Activated T-cell treated with anti-CD3 and anti-CD28 coated beads, Interleukin-2, amount 50 U/mL, for 4 hours (primary cell): ENCODE results near the gene ANKRD31. TPM values are rescaled to one million over a fixed set of nuclear protein-coding genes. Genes with fewer than 3 reads are reported as not detected.
"Not testable (repeated sequence)": the region's sequence is repeated elsewhere in the genome, so short reads cannot be mapped to it uniquely, and the experiment has no call there.

ENCODE experiments used
- ATAC-seq, 2 donors: fragments of 200-7000 bp; cut with Tn5 transposase; one replicate each; pipeline ENCODE4 v1.10.0; 2021
- DNase-seq: peaks from one replicate; pipeline ENCODE4 v3.0.0-alpha.2; 2020
- H3K27me3 Mint-ChIP-seq: one replicate; pipeline ENCODE4 v1.8.0; 2021; ENCODE audit warnings: low read depth, mixed read lengths
- H3K36me3 Mint-ChIP-seq: one replicate; pipeline ENCODE4 v1.8.0; 2022; ENCODE audit warnings: mixed read lengths; ENCODE audit not compliant: insufficient read depth
- H3K4me1 Mint-ChIP-seq: one replicate; pipeline ENCODE4 v1.8.0; 2021; ENCODE audit warnings: low read depth, mixed read lengths
- H3K4me3 Mint-ChIP-seq: one replicate; pipeline ENCODE4 v1.8.0; 2021; ENCODE audit warnings: mild to moderate bottlenecking, moderate library complexity, mixed read lengths
- H3K9me3 Mint-ChIP-seq: one replicate; pipeline ENCODE4 v1.8.0; 2021; ENCODE audit warnings: mixed read lengths
- total RNA-seq, 3 donors: library from RNA; stranded (reverse); gene quantifications; one replicate each; pipeline ENCODE4 v1.2.1, GENCODE V29; 2021

ANKRD31 gene
- total RNA-seq, 3 donors from 2014 or later = 0.37 to 0.56 (median 0.41) TPM

- no peaks in the 10 kb centered on the region for H3K9me3 Mint-ChIP-seq
- DNase-seq (no peak), ATAC-seq (no peak)
- H3K27me3 Mint-ChIP-seq = no peaks in the 10 kb centered on the region
- no peak overlapping the region for H3K4me3 Mint-ChIP-seq
- H3K36me3 Mint-ChIP-seq = no peaks in the 10 kb centered on the region
- peaks cover 13% of the 10 kb centered on the region for H3K4me1 Mint-ChIP-seq
Observed at GRCh38 chr5:75088648-75089047, 148.0 kb downstream of the ANKRD31 start.

DNA sequence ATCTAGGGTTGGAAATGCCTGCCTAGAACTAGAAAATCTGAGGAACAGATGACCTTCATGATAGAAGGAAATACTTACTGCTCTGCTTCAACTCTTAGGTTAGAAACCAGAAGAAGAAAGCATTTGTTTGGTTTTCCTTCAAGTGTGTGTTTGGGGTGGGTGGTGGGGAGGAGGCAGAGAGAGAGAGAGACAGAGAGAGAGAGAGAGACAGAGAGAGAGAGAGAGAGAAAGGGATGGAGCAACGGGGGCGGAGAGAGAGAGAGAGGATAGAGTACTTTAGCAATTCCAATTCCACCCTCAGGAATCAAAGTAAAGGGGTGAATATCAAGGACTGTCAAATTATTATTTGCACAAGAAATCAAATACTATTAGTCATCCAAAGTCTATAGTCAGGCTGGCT, 155.2 kb downstream of the ANKRD31 start:
- no peak overlapping the region for H3K4me3 Mint-ChIP-seq
- peaks cover 9% of the 10 kb centered on the region for H3K4me1 Mint-ChIP-seq
- ATAC-seq = no peak
- H3K9me3 Mint-ChIP-seq = no peaks in the 10 kb centered on the region
- no peaks in the 10 kb centered on the region for H3K36me3 Mint-ChIP-seq
- DNase-seq = no peak
- H3K27me3 Mint-ChIP-seq = no peaks in the 10 kb centered on the region

- H3K9me3 Mint-ChIP-seq, DNase-seq, H3K27me3 Mint-ChIP-seq, ATAC-seq, H3K4me3 Mint-ChIP-seq, H3K36me3 Mint-ChIP-seq: not testable (repeated sequence)
- H3K4me1 Mint-ChIP-seq = peaks cover 15% of the 10 kb centered on the region
Observed at GRCh38 chr5:75079346-75079745, 157.3 kb downstream of the ANKRD31 start.

- ATAC-seq (no peak), DNase-seq (no peak)
- peaks cover 15% of the 10 kb centered on the region for H3K4me1 Mint-ChIP-seq
- H3K9me3 Mint-ChIP-seq = no peaks in the 10 kb centered on the region
- H3K36me3 Mint-ChIP-seq = no peaks in the 10 kb centered on the region
- H3K4me3 Mint-ChIP-seq = no peak overlapping the region
- H3K27me3 Mint-ChIP-seq = no peaks in the 10 kb centered on the region
Observed at GRCh38 chr5:75078027-75078426, 158.7 kb downstream of the ANKRD31 start.

DNA sequence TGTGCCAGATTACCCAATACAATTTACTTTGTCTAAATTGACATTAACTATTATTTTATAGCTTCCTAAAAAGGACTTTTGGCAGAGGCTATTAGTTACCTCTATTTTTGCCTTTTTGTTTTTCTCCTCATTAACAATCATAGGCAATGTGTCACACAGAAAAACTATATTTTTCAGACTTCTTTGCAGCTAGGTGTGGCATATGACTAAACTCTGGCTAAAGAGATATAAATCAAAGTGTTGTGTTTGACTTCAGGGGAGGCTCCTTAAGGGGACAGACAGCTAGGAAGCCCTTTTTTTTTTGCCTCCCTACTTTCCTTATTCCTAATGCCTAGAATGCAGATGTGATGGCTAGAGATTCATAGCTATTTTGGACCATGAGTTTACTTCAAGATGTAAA, 164.6 kb downstream of the ANKRD31 start:
- Mint-ChIP-seq H3K9me3 (no peaks in the 10 kb centered on the region), H3K4me1 (peaks cover 6% of the 10 kb centered on the region), H3K27me3 (no peaks in the 10 kb centered on the region), H3K36me3 (no peaks in the 10 kb centered on the region), H3K4me3 (no peak overlapping the region)
- ATAC-seq = no peak
- no peak for DNase-seq

- Mint-ChIP-seq H3K36me3 (no peaks in the 10 kb centered on the region), H3K9me3 (no peaks in the 10 kb centered on the region), H3K27me3 (no peaks in the 10 kb centered on the region), H3K4me3 (no peak overlapping the region), H3K4me1 (peaks cover 11% of the 10 kb centered on the region)
- ATAC-seq = no peak
- DNase-seq = no peak
Observed at GRCh38 chr5:75071100-75071499, 165.6 kb downstream of the ANKRD31 start.

DNA sequence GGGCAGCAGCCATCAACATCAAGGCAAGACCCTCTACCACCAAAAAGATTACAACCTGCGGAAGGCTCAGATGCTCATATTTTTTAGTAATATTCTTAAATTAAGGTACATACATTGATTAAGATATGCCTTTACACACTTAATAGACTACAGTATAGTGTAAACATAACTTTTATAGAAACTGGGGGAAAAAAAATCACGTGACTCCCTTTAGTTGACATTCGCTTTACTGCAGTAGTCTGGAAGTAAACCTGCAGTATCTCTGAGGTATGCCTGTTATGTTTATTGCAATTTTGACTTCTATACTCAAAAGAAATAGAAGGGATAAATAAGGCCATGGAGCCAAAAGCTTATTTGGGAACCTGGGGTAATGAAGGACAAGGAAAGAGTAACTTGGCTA, 169.2 kb downstream of the ANKRD31 start:
- no peak overlapping the region for H3K4me3 Mint-ChIP-seq
- no peak for DNase-seq

GRCh38 chr5:75062925-75063531, 173.7 kb downstream of the ANKRD31 start:
- H3K4me3 Mint-ChIP-seq = no peak overlapping the region
- H3K27me3 Mint-ChIP-seq = no peaks in the 10 kb centered on the region
- peaks cover 57% of the 10 kb centered on the region for H3K4me1 Mint-ChIP-seq
- no peaks in the 10 kb centered on the region for H3K9me3 Mint-ChIP-seq
- DNase-seq (no peak), ATAC-seq (peak in 1 of 2 donors; percentile 35)
- no peaks in the 10 kb centered on the region for H3K36me3 Mint-ChIP-seq

More for the DNA sequence above, 169.2 kb downstream of the ANKRD31 start:
- no peaks in the 10 kb centered on the region for H3K36me3 Mint-ChIP-seq
- peaks cover 20% of the 10 kb centered on the region for H3K4me1 Mint-ChIP-seq
- no peaks in the 10 kb centered on the region for H3K9me3 Mint-ChIP-seq
- ATAC-seq = no peak
- H3K27me3 Mint-ChIP-seq = no peaks in the 10 kb centered on the region

- H3K36me3 Mint-ChIP-seq = no peaks in the 10 kb centered on the region
- no peaks in the 10 kb centered on the region for H3K9me3 Mint-ChIP-seq
- H3K4me3 Mint-ChIP-seq = peak overlapping the region; percentile 19
- no peaks in the 10 kb centered on the region for H3K27me3 Mint-ChIP-seq
- H3K4me1 Mint-ChIP-seq = peaks cover 75% of the 10 kb centered on the region
- DNase-seq (peak; percentile 33), ATAC-seq (peak; percentile 75 to 78)
Observed at GRCh38 chr5:75059912-75060545, 176.6 kb downstream of the ANKRD31 start.

GRCh38 chr5:75058986-75059535, 177.6 kb downstream of the ANKRD31 start:
- H3K27me3 Mint-ChIP-seq = peaks cover 6% of the 10 kb centered on the region
- peak overlapping the region; percentile 1 for H3K4me3 Mint-ChIP-seq
- peaks cover 85% of the 10 kb centered on the region for H3K4me1 Mint-ChIP-seq
- no peaks in the 10 kb centered on the region for H3K36me3 Mint-ChIP-seq
- ATAC-seq (peak; percentile 11 to 20), DNase-seq (no peak)
- H3K9me3 Mint-ChIP-seq = no peaks in the 10 kb centered on the region

- H3K4me3 Mint-ChIP-seq = peak overlapping the region; percentile 0
- ATAC-seq (peak in 1 of 2 donors; percentile 11), DNase-seq (no peak)
- H3K27me3 Mint-ChIP-seq = peaks cover 6% of the 10 kb centered on the region
- H3K36me3 Mint-ChIP-seq = no peaks in the 10 kb centered on the region
- no peaks in the 10 kb centered on the region for H3K9me3 Mint-ChIP-seq
- peaks cover 79% of the 10 kb centered on the region for H3K4me1 Mint-ChIP-seq
Observed at GRCh38 chr5:75057561-75057960, 179.1 kb downstream of the ANKRD31 start.

DNA sequence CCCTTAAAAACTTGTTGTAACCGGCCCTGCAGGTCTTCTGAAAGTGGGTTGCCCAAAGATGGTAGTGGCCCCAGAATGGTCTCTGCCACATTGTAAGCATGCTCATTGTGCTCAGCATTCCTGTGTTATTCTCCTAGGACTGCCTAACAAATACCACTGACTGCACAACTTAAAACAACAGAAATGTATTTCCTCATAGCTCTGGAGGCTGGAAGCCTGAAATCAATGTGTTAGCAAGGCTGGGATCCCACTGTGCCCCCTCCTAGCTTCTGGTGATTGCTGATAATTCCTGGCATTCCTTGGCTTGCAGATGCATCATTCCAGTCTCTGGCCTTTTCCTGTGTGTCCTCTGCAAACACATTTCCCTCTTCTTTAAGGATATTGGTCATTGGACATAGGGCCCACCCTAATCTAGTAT, 180.9 kb downstream of the ANKRD31 start:
- Mint-ChIP-seq H3K4me1 (peaks cover 84% of the 10 kb centered on the region), H3K9me3 (no peaks in the 10 kb centered on the region), H3K36me3 (no peaks in the 10 kb centered on the region), H3K4me3 (no peak overlapping the region), H3K27me3 (peaks cover 6% of the 10 kb centered on the region)
- DNase-seq = no peak
- ATAC-seq = no peak

DNA sequence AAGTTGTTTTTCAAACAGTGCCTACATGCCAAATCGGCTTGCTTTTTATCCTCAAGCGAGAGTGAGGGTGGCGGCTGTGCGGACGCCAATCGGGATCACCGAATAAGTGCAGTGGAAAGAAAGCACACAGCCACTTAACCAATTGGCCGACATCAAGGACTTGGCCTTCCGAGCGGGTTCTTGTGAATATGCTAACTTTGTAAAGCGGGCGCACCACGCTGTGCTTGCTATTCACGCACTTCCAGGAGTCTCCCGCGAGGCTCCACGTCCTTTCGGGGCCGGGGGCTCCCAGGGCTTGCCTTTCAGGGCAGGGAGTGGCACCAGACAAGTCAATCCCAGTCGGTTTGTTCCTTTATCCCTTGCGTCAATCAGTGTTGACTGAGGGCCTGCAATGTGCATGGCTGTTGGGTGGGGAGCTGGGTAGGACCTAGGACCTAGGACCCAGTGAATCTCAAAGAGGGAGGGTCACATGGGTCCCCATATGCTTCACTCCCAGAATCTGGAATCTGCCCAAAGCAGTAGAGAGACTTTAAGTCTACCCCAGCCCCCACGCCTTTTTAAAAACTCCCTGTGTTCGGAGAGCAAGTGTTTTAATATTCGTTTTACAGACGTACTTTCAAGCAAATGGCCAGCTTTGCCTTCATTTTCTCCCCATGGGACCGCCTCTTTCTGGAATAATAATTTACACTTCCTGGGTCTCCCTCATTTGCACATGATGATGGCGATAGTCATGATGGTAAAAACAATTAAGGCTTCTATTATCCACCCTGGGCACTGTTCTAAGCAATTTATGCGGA, 182.3 kb downstream of the ANKRD31 start:
- H3K4me1 Mint-ChIP-seq = peaks cover 84% of the 10 kb centered on the region
- peak in 1 of 2 donors; percentile 1 for ATAC-seq
- no peak for DNase-seq
- no peaks in the 10 kb centered on the region for H3K9me3 Mint-ChIP-seq
- H3K36me3 Mint-ChIP-seq = no peaks in the 10 kb centered on the region
- peaks cover 6% of the 10 kb centered on the region for H3K27me3 Mint-ChIP-seq
- H3K4me3 Mint-ChIP-seq = peak overlapping the region; percentile 87

DNA sequence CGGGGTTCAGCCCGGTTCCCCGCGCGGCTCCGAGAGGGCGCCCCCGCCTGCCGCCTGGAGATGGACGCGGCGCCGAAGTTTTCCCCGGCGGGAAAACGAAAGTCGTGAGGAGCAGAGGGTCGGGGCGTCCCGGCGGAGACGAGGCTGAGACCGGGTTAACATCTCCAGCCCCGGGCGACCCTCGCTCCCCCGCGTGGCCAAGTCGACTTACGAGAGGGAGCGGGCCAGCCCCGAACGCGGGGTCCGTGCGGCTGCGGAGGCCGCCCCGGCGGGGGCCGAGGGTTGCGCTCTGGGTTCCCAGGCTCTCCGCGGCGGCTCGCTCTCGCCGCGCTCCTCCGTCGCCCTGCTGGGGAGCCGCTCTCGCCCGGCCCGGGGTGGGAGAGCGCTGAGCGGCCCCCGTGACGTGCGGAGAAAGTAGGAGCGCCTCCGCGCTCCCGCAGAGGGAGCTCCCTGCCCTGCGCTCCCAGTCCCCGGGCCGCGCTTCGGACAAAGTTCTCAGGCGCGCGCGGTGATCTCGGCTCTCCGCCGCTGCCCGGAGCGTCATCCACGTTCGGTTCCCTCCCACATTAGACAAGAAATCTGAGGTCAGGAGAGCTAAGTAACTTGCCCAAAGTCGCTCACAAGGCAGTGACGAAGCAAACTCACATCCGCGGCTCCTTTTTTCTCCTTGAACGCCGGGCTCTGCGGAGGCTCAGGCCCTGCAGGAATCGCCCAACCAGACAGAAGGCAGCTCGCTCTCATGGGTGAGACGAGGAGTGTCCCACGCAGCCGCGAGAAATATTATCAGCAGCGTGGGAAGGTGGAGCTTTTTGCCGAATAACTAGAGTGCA, 183.2 kb downstream of the ANKRD31 start:
- peaks cover 6% of the 10 kb centered on the region for H3K27me3 Mint-ChIP-seq
- peak; percentile 44 to 54 for ATAC-seq
- H3K36me3 Mint-ChIP-seq = no peaks in the 10 kb centered on the region
- H3K4me1 Mint-ChIP-seq = peaks cover 84% of the 10 kb centered on the region
- H3K9me3 Mint-ChIP-seq = no peaks in the 10 kb centered on the region
- peak overlapping the region; percentile 87 for H3K4me3 Mint-ChIP-seq
- DNase-seq = peak; percentile 45
